Tibial nerve (tissue), 4 donors: Measurements from ENCODE around the gene MEIS2. TPM values are rescaled to one million over a fixed set of nuclear protein-coding genes. Genes with fewer than 3 reads are reported as not detected.
"Not testable (repeated sequence)": the region's sequence is repeated elsewhere in the genome, so short reads cannot be mapped to it uniquely, and the experiment has no call there.

Experiments used
- DNase-seq, 2 donors: peaks; one replicate each; pipeline ENCODE4 v3.0.0-alpha.2; 2019; ENCODE audit warnings: low spot score in 2 of 2
- H3K27ac ChIP-seq, 4 donors: fragments of 200-600 bp; sonication (generic) in 3 of 4; one replicate each; pipeline ENCODE4 v1.5.1; 2017 to 2019; ENCODE audit warnings: mild to moderate bottlenecking in 1 of 4
- H3K27me3 ChIP-seq, 2 donors: fragments of 200-600 bp; sonication (generic) in 1 of 2; one replicate each; pipeline versions ENCODE4 v1.5.1 to v1.6.0; 2017 to 2019
- H3K36me3 ChIP-seq, 3 donors: fragments of 200-600 bp; sonication (generic); one replicate each; pipeline ENCODE4 v1.5.1; 2018 to 2019
- H3K4me1 ChIP-seq, 4 donors: fragments of 200-600 bp; sonication (generic) in 3 of 4; one replicate each; pipeline ENCODE4 v1.5.1; 2017 to 2019
- H3K4me3 ChIP-seq, 4 donors: fragments of 200-600 bp; sonication (generic) in 3 of 4; one replicate each; pipeline ENCODE4 v1.5.1; 2017 to 2019; ENCODE audit warnings: mild to moderate bottlenecking in 1 of 4, moderate library complexity in 1 of 4
- H3K9me3 ChIP-seq, 4 donors: fragments of 200-600 bp; sonication (generic) in 3 of 4; one replicate each; pipeline ENCODE4 v1.5.1; 2017 to 2019
- EP300 ChIP-seq, 2 donors: sonication (generic); formaldehyde crosslinking; IDR thresholded peaks; one replicate each; pipeline ENCODE4 v1.6.1; 2017; ENCODE audit warnings: antibody characterized with exemption in 2 of 2, mild to moderate bottlenecking in 1 of 2
- POLR2A ChIP-seq, 2 donors: fragments of 450-650 bp; IDR thresholded peaks; one replicate each; pipeline ENCODE4 v1.6.1; 2017; ENCODE audit warnings: antibody characterized with exemption in 2 of 2, mild to moderate bottlenecking in 2 of 2, moderate library complexity in 2 of 2
- WGBS, 2 donors: methylation state at CpG; one replicate each; pipeline ENCODE4 v1.1.5; 2018; 5-methylcytosine and 5-hydroxymethylcytosine counted together
- total RNA-seq, 4 donors: library from RNA; depleted of rRNA; stranded (reverse); fragments of >200 nt; gene quantifications; one replicate each; pipeline ENCODE4 v1.1.0, GENCODE V29; 2016
- TF ChIP-seq, protein P1 (sequence below), 5 experiments: fragments of 200-600 bp in 3 of 5; fragments of 450-650 bp in 2 of 5; sonication (generic) in 3 of 5; IDR thresholded peaks; one replicate each; pipeline ENCODE4 v1.5.1; 2016 to 2019; ENCODE audit warnings: antibody characterized with exemption in 5 of 5, mild to moderate bottlenecking in 3 of 5, moderate library complexity in 2 of 5

Gene MEIS2
- total RNA-seq, 4 donors from 2014 or later = 9.4 to 15.7 (median 14.3) TPM

GRCh38 chr15:36994790-36995189, 105.6 kb downstream of the MEIS2 start:
- no peak for TF ChIP-seq EP300 (IDR thresholded peaks at IDR 0.05)
- TF ChIP-seq POLR2A (IDR thresholded peaks at IDR 0.05) = no peak
- TF ChIP-seq, protein P1, sequence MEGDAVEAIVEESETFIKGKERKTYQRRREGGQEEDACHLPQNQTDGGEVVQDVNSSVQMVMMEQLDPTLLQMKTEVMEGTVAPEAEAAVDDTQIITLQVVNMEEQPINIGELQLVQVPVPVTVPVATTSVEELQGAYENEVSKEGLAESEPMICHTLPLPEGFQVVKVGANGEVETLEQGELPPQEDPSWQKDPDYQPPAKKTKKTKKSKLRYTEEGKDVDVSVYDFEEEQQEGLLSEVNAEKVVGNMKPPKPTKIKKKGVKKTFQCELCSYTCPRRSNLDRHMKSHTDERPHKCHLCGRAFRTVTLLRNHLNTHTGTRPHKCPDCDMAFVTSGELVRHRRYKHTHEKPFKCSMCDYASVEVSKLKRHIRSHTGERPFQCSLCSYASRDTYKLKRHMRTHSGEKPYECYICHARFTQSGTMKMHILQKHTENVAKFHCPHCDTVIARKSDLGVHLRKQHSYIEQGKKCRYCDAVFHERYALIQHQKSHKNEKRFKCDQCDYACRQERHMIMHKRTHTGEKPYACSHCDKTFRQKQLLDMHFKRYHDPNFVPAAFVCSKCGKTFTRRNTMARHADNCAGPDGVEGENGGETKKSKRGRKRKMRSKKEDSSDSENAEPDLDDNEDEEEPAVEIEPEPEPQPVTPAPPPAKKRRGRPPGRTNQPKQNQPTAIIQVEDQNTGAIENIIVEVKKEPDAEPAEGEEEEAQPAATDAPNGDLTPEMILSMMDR (IDR thresholded peaks at IDR 0.05) = no peak
- Histone ChIP-seq H3K4me3 (no peak overlapping the region), H3K9me3 (no peaks in the 10 kb centered on the region), H3K36me3 (no peaks in the 10 kb centered on the region), H3K27ac (no peak overlapping the region), H3K4me1 (no peaks in the 10 kb centered on the region), H3K27me3 (no peaks in the 10 kb centered on the region)
- no peak for DNase-seq
- 67 to 77% methylated on average over 8 of the region's 8 CpGs for WGBS, 2 donors

- Histone ChIP-seq H3K27ac (no peak overlapping the region), H3K4me1 (no peaks in the 10 kb centered on the region), H3K4me3 (no peak overlapping the region), H3K9me3 (no peaks in the 10 kb centered on the region), H3K36me3 (no peaks in the 10 kb centered on the region), H3K27me3 (no peaks in the 10 kb centered on the region)
- DNase-seq = no peak
- TF ChIP-seq, protein P1 (IDR thresholded peaks at IDR 0.05) = no peak
- no peak for TF ChIP-seq EP300 (IDR thresholded peaks at IDR 0.05)
- 81 to 85% methylated on average over 5 of the region's 5 CpGs for WGBS, 2 donors
Measured at GRCh38 chr15:36992454-36992853, 107.9 kb downstream of the MEIS2 start.

GRCh38 chr15:36988947-36989346, 111.4 kb downstream of the MEIS2 start:
- Histone ChIP-seq H3K27ac (no peak overlapping the region), H3K27me3 (no peaks in the 10 kb centered on the region), H3K4me1 (no peaks in the 10 kb centered on the region), H3K36me3 (no peaks in the 10 kb centered on the region), H3K4me3 (no peak overlapping the region), H3K9me3 (peaks cover 0 to 10% (median under 1%) of the 10 kb centered on the region in 4 donors)
- TF ChIP-seq EP300 (IDR thresholded peaks at IDR 0.05) (no peak), POLR2A (IDR thresholded peaks at IDR 0.05) (no peak)
- TF ChIP-seq, protein P1 (IDR thresholded peaks at IDR 0.05) = no peak
- no peak for DNase-seq

- no peaks in the 10 kb centered on the region for H3K36me3 ChIP-seq
Measured at GRCh38 chr15:36982430-36982829, 117.9 kb downstream of the MEIS2 start.

DNA sequence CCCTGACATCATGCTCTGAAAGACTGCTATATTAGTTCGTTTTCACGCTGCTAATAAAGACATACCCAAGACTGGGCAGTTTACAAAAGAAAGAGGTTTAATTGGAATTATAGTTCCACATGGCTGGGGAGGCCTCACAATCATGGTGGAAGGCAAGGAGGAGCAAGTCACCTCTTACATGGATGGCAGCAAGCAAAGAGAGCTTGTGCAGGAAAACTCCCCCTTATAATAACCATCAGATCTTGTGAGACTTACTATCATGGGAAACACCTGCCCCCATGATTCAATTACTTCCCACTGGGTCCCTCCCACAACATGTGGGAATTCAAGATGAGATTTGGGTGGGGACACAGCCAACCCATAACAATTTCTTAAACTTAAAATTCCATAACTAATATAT, 120.1 kb downstream of the MEIS2 start:
- not testable (repeated sequence) for H3K27me3 ChIP-seq, H3K27ac ChIP-seq, H3K4me1 ChIP-seq, H3K4me3 ChIP-seq, DNase-seq, H3K36me3 ChIP-seq
- peaks cover 0 to 22% (median 5%) of the 10 kb centered on the region in 4 donors for H3K9me3 ChIP-seq
- 98% methylated on average over 2 of the region's 2 CpGs for WGBS, 2 donors

More at GRCh38 chr15:36982430-36982829, 117.9 kb downstream of the MEIS2 start:
- DNase-seq = no peak
- Histone ChIP-seq H3K27ac (no peak overlapping the region), H3K4me3 (no peak overlapping the region), H3K4me1 (no peaks in the 10 kb centered on the region), H3K27me3 (no peaks in the 10 kb centered on the region), H3K9me3 (peaks cover 0 to 22% (median 5%) of the 10 kb centered on the region in 4 donors)
- TF ChIP-seq EP300 (IDR thresholded peaks at IDR 0.05) = no peak
- no peak for TF ChIP-seq POLR2A (IDR thresholded peaks at IDR 0.05)
- TF ChIP-seq, protein P1 (IDR thresholded peaks at IDR 0.05) = no peak

GRCh38 chr15:36978625-36979024, 121.7 kb downstream of the MEIS2 start:
- no peaks in the 10 kb centered on the region for H3K27me3 ChIP-seq
- TF ChIP-seq EP300 (IDR thresholded peaks at IDR 0.05) (no peak), POLR2A (IDR thresholded peaks at IDR 0.05) (no peak)
- TF ChIP-seq, protein P1 (IDR thresholded peaks at IDR 0.05) = no peak
- H3K36me3 ChIP-seq = no peaks in the 10 kb centered on the region
- no peak overlapping the region for H3K27ac ChIP-seq
- H3K4me3 ChIP-seq = no peak overlapping the region
- H3K4me1 ChIP-seq = no peaks in the 10 kb centered on the region
- WGBS, 2 donors = 91 to 96% methylated on average over 1 of the region's 1 CpG
- DNase-seq = no peak
- peaks cover 0 to 10% (median 3%) of the 10 kb centered on the region in 4 donors for H3K9me3 ChIP-seq
